HepG2 (cell line): Measurements from ENCODE around the gene NOS1AP.

ENCODE experiments used
- DMAP1 ChIP-seq: IDR thresholded peaks from 2 replicates; pipeline ENCODE4 v1.6.1; 2016
- EP300 ChIP-seq, 3 experiments: sonication (generic) in 1 of 3; formaldehyde crosslinking in 1 of 3; IDR thresholded peaks; 2 replicates each; pipeline versions ENCODE4 v1.5.1 to v1.6.1; 2011 to 2020; ENCODE audit warnings: low read depth in 2 of 3, low read length in 2 of 3, borderline replicate concordance in 1 of 3, improper control_type of control experiment in 1 of 3, mild to moderate bottlenecking in 1 of 3, missing genetic modification reagents in 1 of 3, moderate library complexity in 1 of 3
- MZF1 ChIP-seq: sonication (generic); formaldehyde crosslinking; IDR thresholded peaks from 2 replicates; pipeline ENCODE4 v1.8.1; 2023; ENCODE audit warnings: mild to moderate bottlenecking, missing genetic modification reagents, borderline replicate concordance
- ZNF343 ChIP-seq: sonication (generic); formaldehyde crosslinking; IDR thresholded peaks from 2 replicates; pipeline ENCODE4 v1.4.0; 2020; ENCODE audit warnings: mild to moderate bottlenecking, missing genetic modification reagents

- TF ChIP-seq EP300 (IDR thresholded peaks at IDR 0.05; ENCODE audit: low read depth in 2 of 2, low read length in 2 of 2) (no peak), EP300 (CRISPR knock-in tag; IDR thresholded peaks at IDR 0.05; ENCODE audit: borderline replicate concordance) (no peak), ZNF343 (no peak), MZF1 (CRISPR knock-in tag) (no peak), DMAP1 (CRISPR knock-in tag) (no peak)
These were observed 99.7 kb downstream of the NOS1AP start for GRCh38 chr1:162169031-162169790.
